ENCODE measurements around the gene NAT8L.

DNA sequence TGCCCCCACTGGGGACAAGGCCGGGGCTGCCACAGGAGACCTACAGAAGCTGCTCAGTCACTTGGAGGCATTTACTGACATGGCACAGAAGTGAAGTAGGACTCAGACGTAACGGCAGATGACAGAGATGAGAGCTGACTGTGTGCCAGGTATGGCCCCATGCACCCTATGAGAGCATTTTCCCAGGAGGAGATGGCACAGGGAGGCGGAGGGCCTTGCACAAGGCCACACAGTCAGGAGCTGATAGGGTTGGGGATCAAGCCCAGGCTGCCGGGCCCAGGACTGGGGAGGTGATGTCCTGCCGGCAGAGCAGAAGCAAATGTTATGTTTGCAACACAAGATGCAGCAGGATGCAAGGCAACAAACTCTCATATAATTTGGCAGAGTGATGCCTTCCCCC lies 34.1 kb downstream of the NAT8L start:
- TF ChIP-seq POLR2AphosphoS5 (IDR thresholded peaks at IDR 0.05; ENCODE audit: borderline replicate concordance, low read depth, low read length) (no peak), EZH2 (IDR thresholded peaks at IDR 0.05) (no peak)

Data from SK-N-MC (cell line).